ENCODE data around the gene AGRN. TPM values are rescaled to one million over a fixed set of nuclear protein-coding genes. Genes with fewer than 3 reads are reported as not detected.

Gene AGRN
- total RNA-seq, 1 experiment from 2014 or later, result 134 TPM

DNA sequence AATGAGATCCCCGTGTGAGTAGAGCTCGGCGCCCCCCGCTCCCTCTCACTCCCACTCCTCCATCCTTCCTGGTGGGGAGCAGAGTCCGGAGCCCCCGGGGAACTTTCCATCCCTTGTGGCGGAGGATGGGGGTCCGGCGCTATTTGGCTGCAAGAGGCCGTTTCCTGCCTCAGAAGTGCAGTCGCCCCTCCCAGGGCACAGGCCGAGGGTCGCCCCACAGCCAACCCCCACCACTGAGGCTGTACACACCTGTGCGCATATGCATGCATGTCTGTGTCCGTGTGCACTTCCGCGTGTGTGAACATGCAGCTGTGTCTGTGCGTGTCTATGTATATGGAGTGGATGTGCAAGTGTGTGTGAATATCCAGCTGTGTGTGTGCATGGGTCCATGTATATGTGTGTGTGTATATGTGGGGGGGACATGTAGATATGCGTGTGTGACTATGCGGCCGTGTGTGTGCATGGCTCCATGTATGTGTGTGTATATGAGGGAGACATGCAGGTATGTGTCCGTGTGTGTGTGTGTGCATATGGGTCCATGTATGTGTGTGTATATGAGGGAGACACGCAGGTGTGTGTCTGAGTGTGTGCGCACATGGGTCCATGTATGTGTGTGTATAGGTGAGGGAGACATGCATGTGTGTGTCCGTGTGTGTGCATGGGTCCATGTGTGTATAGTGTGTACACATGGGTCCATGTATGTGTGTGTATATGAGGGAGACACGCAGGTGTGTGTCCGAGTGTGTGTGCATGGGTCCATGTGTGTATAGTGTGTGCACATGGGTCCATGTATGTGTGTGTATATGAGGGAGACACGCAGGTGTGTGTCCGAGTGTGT lies 32.3 kb downstream of the AGRN start:
- no peaks in the 10 kb centered on the region for H3K9me2 ChIP-seq (ENCODE audit: insufficient read depth)
- ATAC-seq, result no peak
- intact Hi-C loops (cut with micrococcal nuclease), result no loop called here
- CTCF ChIA-PET, result no interaction called here
- RAD21 ChIA-PET (ENCODE audit: low non-redundant PET in 1 of 2, low total read pairs in 2 of 2, uncharacterized antibody in 2 of 2, unreplicated experiment in 2 of 2), result no interaction called here
- POLR2A ChIA-PET, result no interaction called here
- H3K27me3 ChIP-seq (ENCODE audit: insufficient read depth, low read length), result no peaks in the 10 kb centered on the region
- no peak for DNase-seq (ENCODE audit: low read depth, low spot score)
- no peaks in the 10 kb centered on the region for H3K9me3 ChIP-seq (ENCODE audit: control insufficient read depth in 1 of 2, insufficient read depth in 1 of 2, low read depth in 1 of 2, low read length in 2 of 2)
- H3K36me3 ChIP-seq (ENCODE audit: control insufficient read depth in 1 of 2, insufficient read depth in 2 of 2, low read length in 2 of 2), result peaks cover 14 to 24% of the 10 kb centered on the region in 2 experiments; a peak in 3 of 4 replicates
- BruUV-seq (replicated peaks), result no TSS peak
- H3K4me3 ChIP-seq (replicated peaks in 1 of 2; ENCODE audit: low read depth in 1 of 2, low read length in 2 of 2), result no peak overlapping the region
- no peak overlapping the region for H2AFZ ChIP-seq (ENCODE audit: low read depth, low read length, poor library complexity, severe bottlenecking)
- H3K9ac ChIP-seq (ENCODE audit: low read length), result no peak overlapping the region
- no peaks in the 10 kb centered on the region for H3K79me2 ChIP-seq (ENCODE audit: insufficient read depth, low read length)
- H3K4me1 ChIP-seq (ENCODE audit: control insufficient read depth in 1 of 2, insufficient read depth in 2 of 2, low read length in 2 of 2), result no peaks in the 10 kb centered on the region
- H4K20me1 ChIP-seq (ENCODE audit: insufficient read depth), result no peaks in the 10 kb centered on the region
- H3K27ac ChIP-seq (ENCODE audit: low read depth, low read length), result no peak overlapping the region
- no peak overlapping the region for H3K4me2 ChIP-seq (ENCODE audit: low read length)
- TF ChIP-seq POLR2A (IDR thresholded peaks at IDR 0.05; ENCODE audit: borderline replicate concordance, extremely low read depth, insufficient read depth, insufficient read length) (no peak), ZNF274 (IDR thresholded peaks at IDR 0.05; ENCODE audit: low read depth, low read length) (no peak), EZH2phosphoT487 (IDR thresholded peaks at IDR 0.05; ENCODE audit: borderline replicate concordance) (no peak), TCF7L2 (IDR thresholded peaks at IDR 0.05; ENCODE audit: borderline replicate concordance, extremely low read depth, insufficient read depth, insufficient read length) (no peak), YY1 (IDR thresholded peaks at IDR 0.05; ENCODE audit: extremely low read depth, insufficient replicate concordance, low read depth, low read length) (no peak), EGR1 (IDR thresholded peaks at IDR 0.05; ENCODE audit: low read depth) (no peak), EZH2 (IDR thresholded peaks at IDR 0.05) (no peak), ZBTB33 (IDR thresholded peaks at IDR 0.05; ENCODE audit: extremely low read depth, insufficient replicate concordance, low read length) (no peak), REST (IDR thresholded peaks at IDR 0.05; ENCODE audit: low read depth) (no peak), SP1 (IDR thresholded peaks at IDR 0.05; ENCODE audit: low read depth) (no peak), ZFX (IDR thresholded peaks at IDR 0.05) (no peak), POLR2AphosphoS5 (IDR thresholded peaks at IDR 0.05; ENCODE audit: low read depth, low read length) (no peak), RAD21 (IDR thresholded peaks at IDR 0.05; ENCODE audit: low read depth) (no peak)
- TF ChIP-seq, protein P1, sequence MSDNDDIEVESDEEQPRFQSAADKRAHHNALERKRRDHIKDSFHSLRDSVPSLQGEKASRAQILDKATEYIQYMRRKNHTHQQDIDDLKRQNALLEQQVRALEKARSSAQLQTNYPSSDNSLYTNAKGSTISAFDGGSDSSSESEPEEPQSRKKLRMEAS (IDR thresholded peaks at IDR 0.05), result no peak

Measured in HCT116 (cell line).